GM12865 (cell line): ENCODE results near the gene KDM4B.

Experiments
- DNase-seq: peaks from one replicate; pipeline ENCODE4 v3.0.0; 2010; ENCODE audit warnings: low read depth
- H3K4me3 ChIP-seq: 2 replicates; pipeline ENCODE4 v1.5.1; 2011; ENCODE audit warnings: mild to moderate bottlenecking, low read depth, low read length, control low read depth
- TF ChIP-seq, protein P1 (sequence below): IDR thresholded peaks from 2 replicates; pipeline ENCODE4 v1.5.1; 2011; ENCODE audit warnings: low read length, control low read depth, low read depth, inconsistent platforms; ENCODE audit not compliant: insufficient read depth; ENCODE audit errors: missing control alignments

Gene KDM4B

DNA sequence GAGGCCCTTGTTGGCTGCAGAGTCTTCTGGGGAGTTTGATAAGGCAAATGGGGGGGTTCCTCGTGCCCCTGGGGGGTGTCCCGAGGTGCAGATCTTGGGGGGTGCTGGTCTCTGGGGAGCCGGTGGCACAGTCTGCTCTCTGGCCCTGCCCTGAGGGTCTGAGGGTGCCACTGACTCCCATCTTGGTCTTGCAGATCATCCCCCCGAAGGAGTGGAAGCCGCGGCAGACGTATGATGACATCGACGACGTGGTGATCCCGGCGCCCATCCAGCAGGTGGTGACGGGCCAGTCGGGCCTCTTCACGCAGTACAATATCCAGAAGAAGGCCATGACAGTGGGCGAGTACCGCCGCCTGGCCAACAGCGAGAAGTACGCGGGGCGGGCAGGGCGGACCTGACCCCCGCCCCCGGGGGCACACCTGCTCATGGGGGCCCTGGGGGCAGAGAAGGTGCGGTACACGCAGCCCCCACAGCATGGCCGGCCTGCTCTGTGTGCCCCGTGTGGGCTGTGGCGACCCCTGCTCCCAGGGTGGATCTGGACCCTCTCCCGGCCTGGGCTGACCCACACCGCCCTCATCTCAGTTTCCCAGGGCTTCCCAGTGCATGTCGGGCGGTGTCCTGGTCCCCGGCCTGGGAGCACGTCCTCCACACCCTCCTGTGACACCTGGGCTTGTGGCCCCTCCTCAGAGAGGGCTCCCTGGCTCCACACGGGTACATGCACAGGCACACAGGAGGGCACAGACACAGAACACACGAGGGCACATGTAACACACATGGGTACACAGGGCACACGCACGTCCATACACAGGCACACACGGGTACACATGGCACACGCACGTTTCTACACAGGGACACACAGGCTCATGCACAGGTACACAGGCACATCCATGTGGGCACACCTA, 71.0 kb downstream of the KDM4B start:
- H3K4me3 ChIP-seq = no peak overlapping the region
- TF ChIP-seq, protein P1, sequence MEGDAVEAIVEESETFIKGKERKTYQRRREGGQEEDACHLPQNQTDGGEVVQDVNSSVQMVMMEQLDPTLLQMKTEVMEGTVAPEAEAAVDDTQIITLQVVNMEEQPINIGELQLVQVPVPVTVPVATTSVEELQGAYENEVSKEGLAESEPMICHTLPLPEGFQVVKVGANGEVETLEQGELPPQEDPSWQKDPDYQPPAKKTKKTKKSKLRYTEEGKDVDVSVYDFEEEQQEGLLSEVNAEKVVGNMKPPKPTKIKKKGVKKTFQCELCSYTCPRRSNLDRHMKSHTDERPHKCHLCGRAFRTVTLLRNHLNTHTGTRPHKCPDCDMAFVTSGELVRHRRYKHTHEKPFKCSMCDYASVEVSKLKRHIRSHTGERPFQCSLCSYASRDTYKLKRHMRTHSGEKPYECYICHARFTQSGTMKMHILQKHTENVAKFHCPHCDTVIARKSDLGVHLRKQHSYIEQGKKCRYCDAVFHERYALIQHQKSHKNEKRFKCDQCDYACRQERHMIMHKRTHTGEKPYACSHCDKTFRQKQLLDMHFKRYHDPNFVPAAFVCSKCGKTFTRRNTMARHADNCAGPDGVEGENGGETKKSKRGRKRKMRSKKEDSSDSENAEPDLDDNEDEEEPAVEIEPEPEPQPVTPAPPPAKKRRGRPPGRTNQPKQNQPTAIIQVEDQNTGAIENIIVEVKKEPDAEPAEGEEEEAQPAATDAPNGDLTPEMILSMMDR = no peak
- DNase-seq = no peak

DNA sequence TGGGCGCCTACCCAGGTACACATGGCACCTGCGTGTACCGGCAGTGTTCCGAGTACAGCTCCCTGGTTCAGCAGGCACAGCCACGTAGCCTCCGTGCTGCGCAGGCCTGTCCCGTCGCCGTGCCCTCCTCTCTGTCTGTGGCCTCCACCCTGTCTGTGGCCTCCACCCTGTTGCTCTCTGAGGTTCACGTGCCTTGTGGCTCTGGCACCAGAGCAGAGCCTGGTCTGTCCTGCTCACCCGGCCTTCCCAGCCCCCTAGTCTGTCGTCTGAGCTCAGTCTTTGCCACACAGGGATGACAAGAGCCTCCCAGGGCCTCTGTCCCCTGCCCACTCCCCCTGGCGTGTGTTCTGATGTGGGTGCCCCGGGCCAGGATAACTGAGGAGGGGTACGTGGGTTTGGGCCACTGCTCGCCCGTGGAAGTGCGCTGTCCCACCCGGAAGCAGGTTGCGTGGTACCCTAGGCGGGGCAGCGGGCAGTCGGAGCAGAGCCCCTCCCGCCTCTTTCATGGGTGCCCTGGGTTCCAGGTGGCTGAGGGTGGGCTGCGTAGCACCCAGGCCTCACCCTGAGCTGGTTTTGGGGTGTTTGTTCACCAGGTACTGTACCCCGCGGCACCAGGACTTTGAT, 71.7 kb downstream of the KDM4B start:
- TF ChIP-seq, protein P1 = no peak

GRCh38 chr19:5041168-5041912, 72.4 kb downstream of the KDM4B start:
- TF ChIP-seq, protein P1 = no peak
- no peak overlapping the region for H3K4me3 ChIP-seq
- DNase-seq = no peak

More for the DNA sequence above, 71.7 kb downstream of the KDM4B start:
- no peak for DNase-seq
- no peak overlapping the region for H3K4me3 ChIP-seq

DNA sequence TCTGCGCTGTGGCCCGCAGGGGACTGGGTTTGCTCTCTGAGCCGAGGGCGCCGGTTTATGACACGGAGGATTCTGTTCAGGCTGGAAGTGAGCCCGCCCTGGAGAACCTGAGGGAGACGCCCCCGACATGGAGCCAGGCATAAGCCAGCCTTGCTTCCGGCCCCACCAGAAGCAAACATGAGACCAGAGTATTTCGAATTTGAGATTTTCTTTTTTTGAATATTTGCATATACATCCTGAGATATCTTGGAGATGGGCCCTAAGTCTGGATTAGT, 72.9 kb downstream of the KDM4B start:
- TF ChIP-seq, protein P1 = no peak
- no peak for DNase-seq
- H3K4me3 ChIP-seq = no peak overlapping the region

DNA sequence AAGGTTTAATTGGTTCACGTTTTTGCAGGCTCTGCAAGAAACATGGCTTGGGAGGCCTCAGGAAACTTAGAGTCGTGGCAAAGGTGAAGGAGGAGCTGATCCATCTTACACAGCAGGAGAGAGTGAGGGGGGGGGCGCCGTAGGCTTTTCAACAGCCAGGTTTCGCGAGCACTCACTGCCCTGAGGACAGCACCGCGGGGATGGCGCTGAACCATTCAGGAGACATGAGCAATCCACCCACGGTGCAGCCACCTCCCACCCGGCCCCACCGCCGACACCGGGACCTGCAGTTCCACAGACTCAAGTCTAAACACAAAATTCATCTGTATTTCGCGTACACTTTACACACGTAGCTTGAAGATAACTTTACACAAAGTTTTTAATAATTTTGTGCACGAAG, 73.6 kb downstream of the KDM4B start:
- TF ChIP-seq, protein P1 = no peak
- DNase-seq = no peak
- H3K4me3 ChIP-seq = no peak overlapping the region

- no peak for DNase-seq
- TF ChIP-seq, protein P1 = no peak
- H3K4me3 ChIP-seq = no peak overlapping the region
Measured at GRCh38 chr19:5045029-5045428, 76.1 kb downstream of the KDM4B start.
